ENCODE measurements around the gene PIM3. TPM values are rescaled to one million over a fixed set of nuclear protein-coding genes. Genes with fewer than 3 reads are reported as not detected.
"Not testable (repeated sequence)": the region's sequence is repeated elsewhere in the genome, so short reads cannot be mapped to it uniquely, and the experiment has no call there.

Gene PIM3
- total RNA-seq, 1 donor from 2014 or later, result 31.0 TPM

DNA sequence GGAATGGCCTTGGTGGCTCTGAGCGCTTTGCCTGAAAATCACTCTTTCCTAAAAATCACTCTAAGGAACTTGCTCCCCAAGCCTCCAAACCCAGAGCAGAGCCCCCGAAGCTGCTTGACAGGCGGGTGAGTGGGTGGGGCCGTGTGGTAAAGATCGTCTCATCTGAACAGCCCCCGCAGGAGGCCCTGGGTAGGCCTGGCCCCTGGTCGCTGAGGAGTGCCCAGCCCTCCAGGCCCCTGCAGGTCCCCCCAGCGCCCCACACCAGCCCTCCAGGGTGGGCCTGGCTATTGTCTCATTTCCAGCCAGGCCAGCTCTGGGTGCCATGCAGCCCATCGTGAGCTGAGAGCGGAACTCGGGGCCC lies 17.2 kb upstream of the PIM3 start:
- TF ChIP-seq, protein P1, sequence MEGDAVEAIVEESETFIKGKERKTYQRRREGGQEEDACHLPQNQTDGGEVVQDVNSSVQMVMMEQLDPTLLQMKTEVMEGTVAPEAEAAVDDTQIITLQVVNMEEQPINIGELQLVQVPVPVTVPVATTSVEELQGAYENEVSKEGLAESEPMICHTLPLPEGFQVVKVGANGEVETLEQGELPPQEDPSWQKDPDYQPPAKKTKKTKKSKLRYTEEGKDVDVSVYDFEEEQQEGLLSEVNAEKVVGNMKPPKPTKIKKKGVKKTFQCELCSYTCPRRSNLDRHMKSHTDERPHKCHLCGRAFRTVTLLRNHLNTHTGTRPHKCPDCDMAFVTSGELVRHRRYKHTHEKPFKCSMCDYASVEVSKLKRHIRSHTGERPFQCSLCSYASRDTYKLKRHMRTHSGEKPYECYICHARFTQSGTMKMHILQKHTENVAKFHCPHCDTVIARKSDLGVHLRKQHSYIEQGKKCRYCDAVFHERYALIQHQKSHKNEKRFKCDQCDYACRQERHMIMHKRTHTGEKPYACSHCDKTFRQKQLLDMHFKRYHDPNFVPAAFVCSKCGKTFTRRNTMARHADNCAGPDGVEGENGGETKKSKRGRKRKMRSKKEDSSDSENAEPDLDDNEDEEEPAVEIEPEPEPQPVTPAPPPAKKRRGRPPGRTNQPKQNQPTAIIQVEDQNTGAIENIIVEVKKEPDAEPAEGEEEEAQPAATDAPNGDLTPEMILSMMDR (conservative IDR thresholded peaks at IDR 0.05), result no peak
- H3K4me1 Mint-ChIP-seq, result peaks cover 22% of the 10 kb centered on the region
- H3K27ac Mint-ChIP-seq (ENCODE audit: unreplicated experiment), result no peak overlapping the region
- H3K27me3 Mint-ChIP-seq (ENCODE audit: low read depth), result no peaks in the 10 kb centered on the region
- no peak overlapping the region for H3K4me3 Mint-ChIP-seq
- H3K9me3 Mint-ChIP-seq, result no peaks in the 10 kb centered on the region
- no peaks in the 10 kb centered on the region for H3K36me3 Mint-ChIP-seq (ENCODE audit: low read depth)
- no peak for DNase-seq (ENCODE audit: low read depth, low spot score)

DNA sequence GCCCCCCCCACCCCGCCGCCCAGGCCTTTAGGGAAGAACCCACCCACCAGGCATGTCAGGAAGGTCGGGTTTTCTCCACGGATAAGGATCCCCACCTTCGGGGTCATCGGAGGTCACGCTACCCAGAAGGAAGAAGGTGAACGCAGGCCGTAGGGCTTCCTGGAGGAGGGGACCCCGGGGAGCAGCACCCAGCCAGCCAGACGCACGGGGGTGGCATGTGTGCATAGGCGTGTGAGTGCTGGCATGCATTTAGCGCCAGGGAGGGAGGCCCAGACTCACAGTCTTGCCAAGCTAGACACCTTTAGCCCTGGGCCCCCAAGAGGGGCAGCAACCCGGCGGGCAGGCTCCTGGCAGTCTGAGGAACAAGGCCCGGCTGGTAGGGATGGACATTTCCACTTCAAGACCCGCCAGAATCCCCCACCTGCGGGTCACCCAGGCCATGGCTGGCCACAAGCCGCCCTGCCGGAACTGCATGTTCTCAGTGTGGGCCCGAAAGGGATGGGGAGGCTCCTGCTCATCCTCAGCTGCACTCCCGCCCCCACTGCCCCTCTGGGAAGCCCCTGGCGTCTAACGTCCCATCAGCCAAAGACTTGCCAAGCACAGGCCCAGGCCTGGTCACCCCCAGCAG lies 16.7 kb upstream of the PIM3 start:
- Mint-ChIP-seq H3K9me3 (no peaks in the 10 kb centered on the region), H3K27ac (ENCODE audit: unreplicated experiment) (no peak overlapping the region), H3K27me3 (ENCODE audit: low read depth) (no peaks in the 10 kb centered on the region), H3K4me3 (no peak overlapping the region), H3K4me1 (peaks cover 20% of the 10 kb centered on the region), H3K36me3 (ENCODE audit: low read depth) (no peaks in the 10 kb centered on the region)
- no peak for DNase-seq (ENCODE audit: low read depth, low spot score)
- TF ChIP-seq, protein P1 (conservative IDR thresholded peaks at IDR 0.05), result no peak

DNA sequence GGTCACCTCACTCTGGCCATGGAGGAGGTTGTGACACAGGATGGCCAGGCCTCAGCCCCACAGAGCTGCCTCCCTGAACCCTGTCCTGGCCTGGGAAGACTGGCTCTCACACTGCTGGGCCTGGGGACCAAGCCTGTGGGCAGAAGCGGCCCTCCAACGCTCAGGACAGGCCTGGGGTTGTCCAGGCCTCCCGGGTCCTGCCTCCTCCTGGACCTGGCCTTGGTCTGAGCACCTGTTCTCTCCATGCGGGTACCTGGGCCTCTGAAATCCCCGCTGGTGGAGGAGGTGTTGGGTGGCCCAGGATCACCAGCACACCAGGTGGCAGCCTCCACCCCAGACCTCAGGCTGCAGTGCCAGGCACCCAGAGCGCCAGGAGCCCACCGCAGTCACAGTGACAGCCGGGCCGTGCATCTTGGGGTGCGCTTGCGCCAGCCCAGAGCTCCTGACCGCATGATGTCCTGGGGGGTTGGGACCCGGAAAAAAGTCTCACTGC lies 16.1 kb upstream of the PIM3 start:
- Mint-ChIP-seq H3K36me3 (ENCODE audit: low read depth) (no peaks in the 10 kb centered on the region), H3K4me3 (no peak overlapping the region), H3K27me3 (ENCODE audit: low read depth) (no peaks in the 10 kb centered on the region), H3K4me1 (peaks cover 16% of the 10 kb centered on the region), H3K9me3 (no peaks in the 10 kb centered on the region), H3K27ac (ENCODE audit: unreplicated experiment) (no peak overlapping the region)
- DNase-seq (ENCODE audit: low read depth, low spot score), result no peak
- TF ChIP-seq, protein P1 (conservative IDR thresholded peaks at IDR 0.05), result no peak

DNA sequence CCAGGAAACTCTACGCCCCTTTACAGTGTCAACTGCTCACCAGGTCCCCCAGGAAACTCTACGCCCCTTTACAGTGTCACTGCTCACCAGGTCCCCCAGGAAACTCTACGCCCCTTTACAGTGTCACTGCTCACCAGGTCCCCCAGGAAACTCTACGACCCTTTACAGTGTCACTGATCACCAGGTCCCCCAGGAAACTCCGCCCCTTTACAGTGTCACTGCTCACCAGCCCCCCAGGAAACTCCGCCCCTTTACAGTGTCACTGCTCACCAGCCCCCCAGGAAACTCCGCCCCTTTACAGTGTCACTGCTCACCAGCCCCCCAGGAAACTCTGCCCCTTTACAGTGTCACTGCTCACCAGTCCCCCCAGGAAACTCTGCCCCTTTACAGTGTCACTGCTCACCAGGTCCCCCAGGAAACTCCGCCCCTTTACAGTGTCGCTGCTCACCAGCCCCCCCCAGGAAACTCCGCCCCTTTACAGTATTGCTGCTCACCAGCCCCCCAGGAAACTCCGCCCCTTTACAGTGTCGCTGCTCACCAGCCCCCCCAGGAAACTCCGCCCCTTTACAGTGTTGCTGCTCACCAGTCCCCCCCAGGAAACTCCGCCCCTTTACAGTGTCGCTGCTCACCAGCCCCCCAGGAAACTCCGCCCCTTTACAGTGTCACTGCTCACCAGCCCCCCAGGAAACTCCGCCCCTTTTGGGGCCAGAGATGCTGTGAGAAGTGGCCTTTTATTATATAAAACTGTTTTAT lies 15.4 kb upstream of the PIM3 start:
- not testable (repeated sequence) for H3K27me3 Mint-ChIP-seq (ENCODE audit: low read depth); H3K36me3 Mint-ChIP-seq (ENCODE audit: low read depth); H3K9me3 Mint-ChIP-seq; DNase-seq (ENCODE audit: low read depth, low spot score)
- H3K27ac Mint-ChIP-seq (ENCODE audit: unreplicated experiment), result peak overlapping the region; percentile 67
- peak overlapping the region; percentile 19 for H3K4me3 Mint-ChIP-seq
- H3K4me1 Mint-ChIP-seq, result peaks cover 18% of the 10 kb centered on the region

DNA sequence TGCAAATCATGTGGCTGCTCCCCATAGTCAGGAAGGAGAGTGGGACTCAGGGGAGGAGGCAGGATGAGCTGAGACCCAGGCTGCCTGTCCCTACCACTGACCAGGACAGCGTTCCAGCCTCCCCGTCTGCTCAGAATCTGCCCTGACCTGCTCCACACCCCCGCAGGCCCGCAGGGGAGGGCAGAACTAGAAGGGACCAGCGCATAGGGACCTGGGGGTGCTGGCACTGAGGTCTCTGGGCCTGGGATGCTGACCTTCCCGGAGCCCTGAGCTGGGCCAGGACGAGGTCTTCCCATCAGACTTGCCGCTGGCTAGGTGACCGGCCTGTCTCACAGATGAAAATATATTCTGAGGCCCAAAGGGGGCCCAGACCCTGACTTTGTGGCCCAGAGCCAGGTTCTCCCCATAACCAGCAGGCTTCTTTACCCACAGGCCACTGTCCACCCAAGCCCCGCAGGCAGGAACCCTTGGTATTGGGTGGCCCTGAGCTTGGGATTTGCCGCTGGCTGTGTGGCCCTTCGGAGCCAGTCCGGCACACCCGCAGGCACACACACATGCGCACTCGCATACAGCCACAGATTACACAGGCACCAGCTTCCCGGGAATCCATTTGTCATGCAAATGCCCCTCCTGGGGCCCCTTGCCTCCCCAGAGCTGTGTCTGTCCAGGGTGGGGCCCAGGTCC lies 13.8 kb upstream of the PIM3 start:
- Mint-ChIP-seq H3K4me1 (peaks cover 18% of the 10 kb centered on the region), H3K27me3 (ENCODE audit: low read depth) (no peaks in the 10 kb centered on the region), H3K9me3 (no peaks in the 10 kb centered on the region), H3K4me3 (peak overlapping the region; percentile 66), H3K27ac (ENCODE audit: unreplicated experiment) (peak overlapping the region; percentile 84), H3K36me3 (ENCODE audit: low read depth) (no peaks in the 10 kb centered on the region)
- TF ChIP-seq, protein P1 (conservative IDR thresholded peaks at IDR 0.05), result no peak
- no peak for DNase-seq (ENCODE audit: low read depth, low spot score)

GRCh38 chr22:49947296-49947622 lies 13.3 kb upstream of the PIM3 start:
- Mint-ChIP-seq H3K27ac (ENCODE audit: unreplicated experiment) (no peak overlapping the region), H3K36me3 (ENCODE audit: low read depth) (no peaks in the 10 kb centered on the region), H3K9me3 (no peaks in the 10 kb centered on the region), H3K27me3 (ENCODE audit: low read depth) (no peaks in the 10 kb centered on the region), H3K4me3 (peak overlapping the region; percentile 66), H3K4me1 (peaks cover 18% of the 10 kb centered on the region)
- no peak for DNase-seq (ENCODE audit: low read depth, low spot score)
- TF ChIP-seq, protein P1 (conservative IDR thresholded peaks at IDR 0.05), result no peak
